HG03439 (cell line): ENCODE data around the gene AMY2A.
"Not testable (repeated sequence)": the region's sequence is repeated elsewhere in the genome, so short reads cannot be mapped to it uniquely, and the experiment has no call there.

ENCODE experiments used
- ATAC-seq: cut with Tn5 transposase; IDR thresholded peaks from one replicate; pipeline ENCODE4 v1.9.1; 2021; ENCODE audit warnings: mild to moderate bottlenecking, moderate library complexity; ENCODE audit not compliant: unreplicated experiment

AMY2A gene

DNA sequence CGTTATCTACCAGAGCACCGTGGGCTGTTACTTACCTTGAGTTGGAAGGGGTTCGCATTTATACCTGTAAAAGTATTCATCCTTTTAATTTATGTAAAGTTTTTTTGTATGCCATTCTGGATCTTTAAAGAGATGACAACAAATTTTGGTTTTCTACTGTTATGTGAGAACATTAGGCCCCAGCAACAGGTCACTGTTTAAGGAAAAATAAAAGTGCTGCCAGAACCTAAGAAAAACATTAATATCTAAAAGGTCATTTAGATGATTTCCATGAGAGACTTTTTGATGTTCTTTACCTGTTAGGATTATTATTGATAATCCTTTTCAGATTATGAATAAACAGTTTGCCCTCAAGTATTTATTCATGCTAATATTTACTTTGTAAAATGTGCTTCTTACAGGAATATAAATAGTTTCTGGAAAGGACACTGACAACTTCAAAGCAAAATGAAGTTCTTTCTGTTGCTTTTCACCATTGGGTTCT is at the start of gene AMY2A:
TSS of gene AMY2A (plus strand) at position 434 of the 484 bp plus-strand sequence. CDS start at position 448, 14 bp downstream.
- not testable (repeated sequence) for ATAC-seq

DNA sequence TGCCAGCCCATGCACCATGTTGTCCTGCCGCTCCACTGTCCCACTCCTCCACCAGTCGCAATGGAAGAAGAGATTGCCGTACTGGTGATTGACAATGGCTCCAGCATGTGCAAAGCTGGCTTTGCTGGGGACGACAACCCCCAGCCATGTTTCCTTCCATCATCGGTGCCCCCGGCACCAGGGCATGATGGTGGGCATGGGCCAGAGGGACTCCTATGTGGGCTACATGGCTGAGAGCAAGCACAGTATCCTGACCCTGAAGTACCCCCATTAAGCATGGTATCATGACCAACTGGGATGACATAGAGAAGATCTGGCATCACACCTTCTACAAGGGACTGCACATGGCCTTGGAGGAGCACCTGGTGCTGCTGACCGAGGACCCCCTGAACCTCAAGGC is 47.7 kb upstream of the AMY2A start:
- ATAC-seq = no peak

DNA sequence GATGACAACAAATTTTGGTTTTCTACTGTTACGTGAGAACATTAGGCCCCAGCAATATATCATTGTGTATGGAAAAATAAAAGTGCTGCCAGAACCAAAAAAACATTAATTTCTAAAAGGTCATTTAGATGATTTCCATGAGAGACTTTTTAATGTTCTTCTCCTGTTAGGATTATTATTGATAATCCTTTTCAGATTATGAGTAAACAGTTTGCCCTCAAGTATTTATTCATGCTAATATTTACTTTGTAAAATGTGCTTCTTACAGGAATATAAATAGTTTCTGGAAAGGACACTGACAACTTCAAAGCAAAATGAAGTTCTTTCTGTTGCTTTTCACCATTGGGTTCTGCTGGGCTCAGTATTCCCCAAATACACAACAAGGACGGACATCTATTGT is 45.9 kb upstream of the AMY2A start, which contains the start of gene AMY2B:
TSS of gene AMY2B (plus strand) at position 301 of the 400 bp plus-strand sequence. CDS start at position 315, 14 bp downstream.
- ATAC-seq = not testable (repeated sequence)

DNA sequence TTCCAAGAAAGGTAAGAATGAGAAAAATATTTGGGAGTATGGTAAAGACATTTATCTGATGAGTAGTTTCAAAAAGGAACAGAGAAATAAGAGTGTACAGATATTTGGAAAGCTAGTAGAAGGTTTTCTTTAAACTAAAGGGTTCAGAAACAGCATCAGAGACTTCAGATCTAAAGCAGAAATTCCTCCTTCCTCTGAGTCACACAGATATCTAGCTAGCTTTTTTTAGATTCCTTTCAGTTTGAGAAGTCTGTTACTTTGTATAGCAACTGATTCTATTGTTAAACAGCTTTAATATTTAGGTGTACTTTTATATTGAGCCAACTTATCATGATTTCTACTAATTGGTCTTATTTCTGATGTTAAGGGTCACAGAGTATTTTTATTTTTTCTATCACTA is 41.2 kb upstream of the AMY2A start:
- no peak for ATAC-seq

DNA sequence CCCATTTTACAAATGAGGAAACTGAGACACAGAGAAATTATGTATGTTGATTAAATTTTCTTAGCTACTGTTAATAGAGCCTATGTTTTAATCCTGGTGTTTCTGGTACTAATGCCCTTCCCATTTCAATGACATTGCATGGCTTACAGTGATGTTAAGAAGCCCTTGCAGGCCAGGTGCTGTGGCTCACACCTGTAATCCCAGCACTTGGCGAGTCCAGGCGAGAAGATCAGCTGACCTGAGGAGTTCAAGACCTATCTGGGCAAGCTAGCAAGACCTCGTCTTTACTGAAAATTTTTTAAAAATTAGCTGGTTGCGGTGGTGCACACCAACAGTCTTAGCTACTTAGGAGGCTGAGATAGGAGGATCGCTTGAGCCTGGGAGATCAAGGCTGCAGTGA is 40.4 kb upstream of the AMY2A start:
- not testable (repeated sequence) for ATAC-seq

DNA sequence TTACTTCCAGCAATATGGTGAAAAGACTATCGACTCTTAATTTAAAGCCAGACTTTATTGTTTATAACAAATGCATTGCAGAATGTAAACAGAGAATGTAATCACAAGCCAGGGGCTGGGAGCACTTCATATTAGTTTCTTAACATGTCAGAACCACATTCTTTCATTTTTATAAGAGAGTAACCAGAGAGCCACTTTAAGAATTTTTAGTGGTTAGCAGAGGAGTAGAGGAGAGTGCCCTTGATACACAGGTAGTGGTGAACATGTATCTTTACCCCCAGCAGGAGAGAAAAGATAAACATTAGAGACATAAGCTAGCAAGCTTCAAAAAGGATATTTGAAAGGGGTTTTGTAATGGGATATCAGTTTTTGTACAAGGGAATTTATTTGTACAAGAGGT is 34.8 kb upstream of the AMY2A start:
- no peak for ATAC-seq

DNA sequence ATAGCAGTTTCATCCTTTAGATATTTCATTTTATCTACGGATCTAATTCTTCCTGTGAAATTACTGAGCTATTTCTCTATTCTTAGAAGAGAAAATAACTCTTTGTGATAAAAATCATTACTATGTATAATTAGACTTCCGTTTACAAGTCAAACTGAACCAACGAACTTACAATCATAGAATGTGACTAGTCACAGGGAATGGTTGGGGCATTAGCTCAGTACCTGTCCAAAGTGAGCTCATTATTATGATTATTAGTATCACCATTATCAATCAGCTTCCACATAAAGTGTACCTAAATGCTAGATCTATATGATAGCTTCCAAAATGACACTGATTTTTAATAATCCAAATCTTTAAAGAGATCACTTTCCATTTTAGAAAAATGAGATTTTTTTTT is 33.3 kb upstream of the AMY2A start:
- ATAC-seq = no peak

DNA sequence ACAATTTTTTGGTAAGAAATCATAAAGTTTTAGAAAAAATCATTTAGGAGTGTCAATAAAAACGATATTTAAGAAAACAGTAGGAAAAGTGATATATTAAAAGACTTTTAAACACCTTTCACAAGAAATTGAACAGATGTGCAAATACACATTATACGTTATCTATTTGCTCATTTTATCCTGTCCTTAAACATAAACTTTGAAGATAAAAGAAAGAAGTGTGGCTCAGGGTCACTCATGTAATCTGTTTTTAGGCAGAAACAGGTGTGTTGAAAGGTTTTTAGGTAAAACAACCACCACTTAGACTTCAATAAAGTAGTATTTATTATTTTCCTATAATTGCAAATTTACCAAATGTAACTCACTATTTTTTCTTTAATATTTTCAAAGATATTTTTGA is 32.7 kb upstream of the AMY2A start:
- ATAC-seq = no peak

DNA sequence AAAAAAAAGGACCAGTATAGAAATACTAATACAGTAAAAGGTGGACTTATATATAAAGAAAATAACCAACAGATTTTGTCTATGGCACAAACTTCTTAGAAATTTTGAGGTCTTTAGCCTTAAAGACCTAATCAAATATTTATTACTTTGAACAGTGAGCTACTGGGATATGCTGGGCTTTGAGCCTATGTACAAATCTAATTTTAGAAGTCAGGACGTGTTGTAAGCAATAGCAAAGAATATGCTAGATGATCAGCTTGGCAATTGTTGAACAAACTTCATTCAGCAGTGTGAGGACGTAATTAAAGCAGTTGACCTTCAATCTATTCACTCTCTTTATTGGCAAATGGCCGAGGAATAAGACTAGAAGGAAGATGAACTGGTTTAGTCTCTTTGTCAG is 14.5 kb upstream of the AMY2A start:
- ATAC-seq = not testable (repeated sequence)

DNA sequence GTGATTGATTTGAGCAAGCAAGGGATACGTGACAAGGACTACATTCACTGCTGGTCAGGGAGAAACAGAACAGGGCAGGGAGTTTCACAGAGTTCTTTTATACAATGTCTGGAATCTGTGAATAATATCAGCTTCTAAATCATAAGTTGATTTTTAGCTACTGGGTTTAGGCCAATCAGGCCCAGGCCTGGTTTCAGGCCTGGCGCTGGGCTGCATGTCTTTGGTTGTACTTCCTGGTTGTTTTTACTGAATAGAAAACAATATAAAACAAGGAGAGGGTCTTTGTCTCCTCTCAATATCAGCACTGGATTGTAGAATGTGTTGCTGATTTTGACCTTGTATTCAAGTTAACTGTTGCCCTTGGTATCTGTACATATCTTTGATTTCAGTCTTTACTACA is 865 bp upstream of the AMY2A start:
- ATAC-seq = no peak

DNA sequence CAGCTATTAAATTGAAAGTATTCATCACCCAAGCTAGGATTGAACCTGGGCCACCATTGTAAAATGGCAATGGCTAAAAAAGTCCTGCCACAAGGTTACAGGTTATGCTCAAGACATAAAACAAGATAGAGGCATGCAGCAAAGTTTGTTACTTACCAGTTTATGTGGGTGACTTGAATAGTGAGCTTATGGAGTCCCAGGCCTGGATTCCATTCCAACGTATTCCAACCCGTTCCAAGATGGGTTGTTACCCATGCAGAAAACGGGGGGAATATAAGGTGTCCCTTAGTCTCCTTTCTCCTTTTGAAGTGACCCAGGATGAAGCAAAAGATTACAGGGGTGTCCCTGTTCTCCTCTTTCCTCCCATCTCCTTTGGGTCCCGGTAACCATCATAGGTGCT is 10.2 kb downstream of the AMY2A start:
- ATAC-seq = not testable (repeated sequence)

DNA sequence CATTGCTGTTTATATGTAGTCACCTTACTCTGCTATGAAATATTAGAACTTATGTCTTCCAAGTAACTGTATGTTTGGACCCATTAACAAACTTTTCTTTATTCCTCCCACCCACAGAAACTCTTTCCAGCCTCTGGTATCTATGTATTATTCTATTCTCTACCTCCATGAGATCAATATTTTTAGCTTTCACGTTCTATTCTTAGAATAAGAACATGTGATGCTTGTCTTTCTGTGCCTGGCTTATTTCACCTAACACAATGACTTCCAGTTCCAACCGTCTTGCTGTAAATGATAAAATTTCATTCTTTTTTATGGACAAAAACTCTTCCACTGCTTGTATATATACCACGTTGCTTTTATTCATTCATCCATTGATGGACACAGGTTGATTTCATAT is 24.0 kb downstream of the AMY2A start:
- not testable (repeated sequence) for ATAC-seq

DNA sequence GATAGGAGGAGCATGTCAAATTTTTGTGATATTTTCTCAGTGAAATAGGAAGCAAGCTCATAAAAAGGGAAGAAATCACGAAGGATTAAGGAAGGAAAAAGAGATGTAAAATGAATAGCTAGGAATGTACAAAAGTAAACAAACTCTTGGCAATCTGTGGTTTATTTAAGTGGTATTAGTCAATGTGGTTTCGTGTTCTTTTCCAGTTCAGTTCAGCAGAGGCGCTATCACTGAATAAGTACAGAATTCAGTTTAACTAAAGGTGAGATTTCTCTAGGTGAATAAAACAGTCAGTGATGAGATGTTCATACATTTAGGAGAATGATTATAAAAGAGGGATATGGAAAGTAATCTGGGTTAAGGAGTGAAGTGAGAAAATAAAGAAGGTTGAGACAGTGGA is 26.7 kb downstream of the AMY2A start:
- ATAC-seq = not testable (repeated sequence)

DNA sequence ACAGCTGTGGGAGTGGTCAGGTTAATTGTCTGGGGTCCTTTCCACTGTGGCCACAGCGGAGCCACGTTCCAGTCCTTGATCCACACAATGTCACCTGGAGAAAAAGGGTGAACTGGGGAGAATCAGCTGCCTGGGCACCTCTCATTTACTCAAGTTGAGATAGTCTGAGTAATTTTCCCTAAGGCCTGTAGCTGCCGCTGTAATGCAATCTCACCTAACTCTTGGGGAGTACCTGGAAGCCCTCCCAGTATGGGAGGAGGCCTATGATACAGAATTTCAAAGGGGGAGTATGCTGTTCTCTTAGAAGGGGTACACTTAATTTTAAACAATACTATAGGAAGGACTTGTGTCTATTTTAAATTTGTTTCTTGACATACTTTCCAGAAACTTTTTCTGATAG is 33.1 kb downstream of the AMY2A start:
- not testable (repeated sequence) for ATAC-seq

DNA sequence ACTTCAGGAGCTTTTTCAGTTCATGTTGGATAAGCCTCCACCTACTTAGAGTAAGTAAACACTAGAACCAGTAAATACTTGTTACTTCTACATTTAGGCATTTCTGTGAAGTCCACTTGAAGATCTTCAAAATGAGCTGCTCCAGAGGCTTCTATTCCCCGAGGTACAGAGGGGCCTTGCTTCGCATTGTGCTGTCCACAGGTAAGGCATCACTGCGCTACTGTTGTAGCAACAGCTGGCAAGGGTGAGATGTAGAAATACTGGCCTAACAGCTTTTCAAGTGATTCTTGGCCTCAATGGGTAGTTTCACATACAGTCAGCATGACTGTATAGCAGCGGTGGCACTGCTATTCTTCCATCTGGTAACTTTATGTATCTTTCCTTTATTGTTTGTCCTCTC is 33.7 kb downstream of the AMY2A start:
- not testable (repeated sequence) for ATAC-seq

DNA sequence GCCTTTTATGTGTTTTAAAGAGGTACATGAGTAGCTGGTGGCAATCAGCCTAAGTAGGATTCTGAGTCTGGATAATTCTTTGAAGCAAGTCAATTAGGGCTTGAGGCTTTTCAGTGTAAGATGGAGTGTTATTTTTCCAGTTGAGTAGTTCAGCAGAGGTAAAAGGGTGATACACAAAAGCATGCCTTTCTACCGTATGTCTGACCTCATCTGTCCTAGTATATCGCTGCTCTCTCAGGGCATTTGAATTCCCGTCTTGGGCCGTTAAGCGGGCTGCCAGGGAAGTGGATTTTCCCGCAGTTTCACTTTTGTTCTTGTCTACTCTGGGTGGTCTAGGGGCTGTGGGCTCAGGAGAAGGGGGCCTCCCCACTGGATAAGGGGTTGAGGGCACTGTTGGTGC is 36.9 kb downstream of the AMY2A start:
- ATAC-seq = not testable (repeated sequence)

DNA sequence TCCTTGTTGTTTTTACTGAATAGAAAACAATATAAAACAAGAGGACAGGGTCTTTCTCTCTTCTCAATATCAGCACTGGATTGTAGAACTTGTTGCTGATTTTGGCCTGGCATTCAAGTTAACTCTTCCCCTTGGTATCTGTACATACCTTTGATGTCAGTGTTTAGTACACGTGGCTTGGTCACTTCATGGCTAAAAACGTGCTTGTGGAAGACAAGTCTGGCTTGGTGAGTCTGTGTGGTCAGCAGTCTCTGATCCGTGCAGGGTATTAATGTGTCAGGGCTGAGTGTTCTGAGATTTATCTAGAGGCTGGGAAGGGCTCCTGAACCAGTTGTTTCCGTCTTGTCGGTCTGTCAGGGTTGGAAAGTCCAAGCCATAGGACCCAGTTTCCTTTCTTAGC is 38.2 kb downstream of the AMY2A start, which contains the start of gene AMY1A:
TSS of gene AMY1A (plus strand) at position 301 of the 400 bp plus-strand sequence. CDS start 571 bp downstream, outside the sequence.
- ATAC-seq = not testable (repeated sequence)
